K562 (cell line): Measurements from ENCODE around the gene GVQW3. TPM values are rescaled to one million over a fixed set of nuclear protein-coding genes. Genes with fewer than 3 reads are reported as not detected.
A peak's percentile ranks its signal among the peaks of the same experiment; 100 is the strongest.

Experiments used
- ETV1 ChIP-seq: fragments of 450-650 bp; conservative IDR thresholded peaks from 2 replicates; pipeline ENCODE4 v1.6.1; 2016; ENCODE audit warnings: missing genetic modification characterization, control low read depth, low read depth, missing compliant biosample characterization
- FUS ChIP-seq: fragments of 200-400 bp; formaldehyde crosslinking; optimal IDR thresholded peaks from 2 replicates; pipeline ENCODE3; 2017; ENCODE audit warnings: low read depth, low read length
- GABPB1 ChIP-seq: sonication (generic); formaldehyde crosslinking; IDR thresholded peaks from 2 replicates; pipeline ENCODE4 v1.8.0; 2022; ENCODE audit warnings: mild to moderate bottlenecking, missing genetic modification reagents
- HMG20B ChIP-seq: fragments of 250-450 bp; sonication (Bioruptor Pico); IDR thresholded peaks from 2 replicates; pipeline ENCODE4 v1.5.0; 2021; ENCODE audit warnings: mild to moderate bottlenecking
- L3MBTL2 ChIP-seq: fragments of 450-650 bp; IDR thresholded peaks from 2 replicates; pipeline ENCODE4 v1.6.1; 2016; ENCODE audit warnings: mild to moderate bottlenecking, moderate library complexity
- MLX ChIP-seq, 2 experiments: fragments of 450-650 bp in 1 of 2; sonication (generic) in 1 of 2; formaldehyde crosslinking; conservative IDR thresholded peaks; 2 replicates each; pipeline versions ENCODE4 v1.4.0 to v1.8.1; 2020 to 2022; ENCODE audit warnings: mild to moderate bottlenecking in 1 of 2, missing genetic modification reagents in 1 of 2
- MTA2 ChIP-seq: fragments of 450-650 bp; IDR thresholded peaks from 2 replicates; pipeline ENCODE4 v1.6.1; 2016; ENCODE audit warnings: low read depth
- NFE2 ChIP-seq: IDR thresholded peaks from 2 replicates; pipeline ENCODE4 v1.6.1; 2014; ENCODE audit warnings: antibody characterized with exemption, low read depth
- SP1 ChIP-seq: sonication (generic); formaldehyde crosslinking; IDR thresholded peaks from 2 replicates; pipeline ENCODE4 v1.8.1; 2022; ENCODE audit warnings: mild to moderate bottlenecking, missing genetic modification reagents
- THRA ChIP-seq: fragments of 450-650 bp; IDR thresholded peaks from 2 replicates; pipeline ENCODE4 v1.6.1; 2017; ENCODE audit warnings: mild to moderate bottlenecking, moderate library complexity
- ZBTB40 ChIP-seq, 2 experiments: fragments of 450-650 bp in 1 of 2; sonication (generic) in 1 of 2; formaldehyde crosslinking in 1 of 2; IDR thresholded peaks; 2 replicates each; pipeline versions ENCODE4 v1.7.1 to v1.9.0; 2016 to 2022; ENCODE audit warnings: inconsistent platforms in 1 of 2, mild to moderate bottlenecking in 1 of 2, missing genetic modification reagents in 1 of 2
- ZNF12 ChIP-seq: sonication (generic); formaldehyde crosslinking; IDR thresholded peaks from 2 replicates; pipeline ENCODE4 v1.4.0; 2020; ENCODE audit warnings: mild to moderate bottlenecking, missing genetic modification reagents
- ZNF282 ChIP-seq: sonication (generic); formaldehyde crosslinking; IDR thresholded peaks from 2 replicates; pipeline ENCODE4 v1.8.1; 2023; ENCODE audit warnings: missing genetic modification reagents
- ZNF76 ChIP-seq: fragments of 250-450 bp; sonication (Bioruptor Pico); IDR thresholded peaks from 2 replicates; pipeline ENCODE4 v1.4.0; 2020; ENCODE audit warnings: mild to moderate bottlenecking, moderate library complexity, borderline replicate concordance
- polyA plus RNA-seq, 8 experiments: library from polyadenylated mRNA; depleted of rRNA in 4 of 8; stranded (reverse) in 5 of 8; unstranded in 3 of 8; fragments of >200 nt; fragmentation: Nextera tagmentation in 2 of 8; fragmentation: Illumina TruSeq in 1 of 8; extraction: Ambion mirVana in 2 of 8; extraction: Trizol in 1 of 8; gene quantifications; 2 replicates each; pipeline versions ENCODE4 v1.2.1 to v1.2.3, GENCODE V29; 2011 to 2014; ENCODE audit warnings: inconsistent platforms in 1 of 8, missing spikeins in 1 of 8
- total RNA-seq, 7 experiments: library from RNA; depleted of rRNA in 6 of 7; stranded (reverse); fragments of >200 nt in 6 of 7; fragmentation: Illumina TruSeq in 2 of 7; extraction: Trizol in 2 of 7; gene quantifications; 2 replicates each; pipeline versions ENCODE4 v1.2.1 to v1.2.3, GENCODE V29; 2011 to 2021; ENCODE audit warnings: low replicate concordance in 1 of 7

The GVQW3 gene
- total and polyA plus RNA-seq, 9 of the 15 experiments (the other 6 are each of a cell fraction or from before 2014, with no cell fraction given), result 0.66 to 5.7 (median 2.1) TPM

GRCh38 chr11:76380977-76381719 lies at the start of gene GVQW3, which contains the start of gene THAP12 (continued):
- TF ChIP-seq MLX (CRISPR knock-in tag; conservative IDR thresholded peaks at IDR 0.05) (no peak), GABPB1 (peak; percentile 77), MTA2 (no peak), NFE2 (peak; percentile 41; the same call in 1 of the 2 replicates), HMG20B (CRISPR knock-in tag) (no peak), THRA (no peak), L3MBTL2 (peak; percentile 59), ZNF12 (CRISPR knock-in tag) (peak; percentile 85), ZBTB40 (IDR thresholded peaks at IDR 0.05) (0 out of 2 replicates have a peak, but pooled peaks have one; percentile 16), ZBTB40 (CRISPR knock-in tag; IDR thresholded peaks at IDR 0.05) (no peak), SP1 (peak; percentile 73; the same call in 1 of the 2 replicates), ETV1 (tag) (peak; percentile 67), ZNF282 (CRISPR knock-in tag) (no peak), FUS (no peak), ZNF76 (peak; percentile 98)
